Adipose tissue (tissue), 3 donors: ENCODE data around the gene MINDY1. TPM values are rescaled to one million over a fixed set of nuclear protein-coding genes. Genes with fewer than 3 reads are reported as not detected.

ENCODE experiments used
- H3K27ac ChIP-seq: one replicate; pipeline ENCODE4 v1.5.1; 2013; ENCODE audit warnings: low read depth, low read length
- WGBS, 3 donors: extraction: QIAGEN DNeasy Blood & Tissue Kit; methylation state at CpG; one replicate each; pipeline ENCODE4 v1.1.7; 2013; 5-methylcytosine and 5-hydroxymethylcytosine counted together
- polyA plus RNA-seq, 3 donors: library from polyadenylated mRNA; stranded (reverse); fragments of 200-250 nt; gene quantifications; one replicate each; pipeline ENCODE4 v1.2.3, GENCODE V29; 2013
- donor health status: healthy with polysubstance abuse.
- donor health status: Bipolar disorder and iron deficiency.
- donor health status: healthy.

MINDY1 gene
- polyA plus RNA-seq, 3 donors: 12.0 to 24.0 (median 13.9) TPM

- H3K27ac ChIP-seq: peak overlapping the region; percentile 29
- 8 to 20% (median 14%) methylated on average over 15 of the region's 15 CpGs for WGBS, 3 donors
Observed at GRCh38 chr1:150973258-150973835, 33.4 kb downstream of the MINDY1 start.

- H3K27ac ChIP-seq: no peak overlapping the region
- WGBS, 3 donors: 47 to 66% (median 48%) methylated on average over 4 of the region's 4 CpGs
Observed at GRCh38 chr1:150972417-150972940, 34.2 kb downstream of the MINDY1 start.

- peak overlapping the region; percentile 20 for H3K27ac ChIP-seq
- 63 to 76% (median 66%) methylated on average over 6 of the region's 6 CpGs for WGBS, 3 donors
Observed at GRCh38 chr1:150971583-150972416, 34.9 kb downstream of the MINDY1 start.

GRCh38 chr1:150970808-150971582, 35.7 kb downstream of the MINDY1 start:
- peak overlapping the region; percentile 20 for H3K27ac ChIP-seq
- WGBS, 3 donors: 24 to 50% (median 48%) methylated on average over 11 of the region's 11 CpGs

- whole genome bisulfite sequencing, 3 donors: 68 to 76% (median 69%) methylated on average over 3 of the region's 3 CpGs
- no peak overlapping the region for H3K27ac ChIP-seq
Observed at GRCh38 chr1:150969626-150970025, 37.1 kb downstream of the MINDY1 start.

GRCh38 chr1:150968491-150968890, 38.2 kb downstream of the MINDY1 start:
- no peak overlapping the region for H3K27ac ChIP-seq
- 87 to 93% (median 93%) methylated on average over 4 of the region's 4 CpGs for WGBS, 3 donors

- WGBS, 3 donors: 95 to 97% (median 96%) methylated on average over 13 of the region's 13 CpGs
- no peak overlapping the region for H3K27ac ChIP-seq
Observed at GRCh38 chr1:150967936-150968335, 38.8 kb downstream of the MINDY1 start.

- no peak overlapping the region for H3K27ac ChIP-seq
Observed at GRCh38 chr1:150966011-150966410, 40.7 kb downstream of the MINDY1 start.

GRCh38 chr1:150965605-150966004, 41.1 kb downstream of the MINDY1 start:
- H3K27ac ChIP-seq: no peak overlapping the region
- 86 to 92% (median 88%) methylated on average over 4 of the region's 4 CpGs for WGBS, 3 donors

More at GRCh38 chr1:150966011-150966410, 40.7 kb downstream of the MINDY1 start:
- WGBS, 3 donors: 67 to 74% (median 72%) methylated on average over 6 of the region's 6 CpGs

- no peak overlapping the region for H3K27ac ChIP-seq
- 72 to 87% (median 78%) methylated on average over 5 of the region's 5 CpGs for WGBS, 3 donors
Observed at GRCh38 chr1:150964164-150964489, 42.6 kb downstream of the MINDY1 start.

- H3K27ac ChIP-seq: no peak overlapping the region
Observed at GRCh38 chr1:150963321-150964163, 43.2 kb downstream of the MINDY1 start.

GRCh38 chr1:150961756-150962155, 44.9 kb downstream of the MINDY1 start:
- H3K27ac ChIP-seq: no peak overlapping the region
- WGBS, 3 donors: 60 to 67% (median 65%) methylated on average over 4 of the region's 4 CpGs

More at GRCh38 chr1:150963321-150964163, 43.2 kb downstream of the MINDY1 start:
- WGBS, 3 donors: 90 to 94% (median 92%) methylated on average over 10 of the region's 10 CpGs

GRCh38 chr1:150960646-150961045, 46.1 kb downstream of the MINDY1 start:
- no peak overlapping the region for H3K27ac ChIP-seq
- 97 to 98% (median 98%) methylated on average over 7 of the region's 7 CpGs for WGBS, 3 donors

GRCh38 chr1:150957666-150958065, 49.0 kb downstream of the MINDY1 start:
- 98 to 99% (median 98%) methylated on average over 11 of the region's 11 CpGs for WGBS, 3 donors
- H3K27ac ChIP-seq: no peak overlapping the region

GRCh38 chr1:150955280-150955679, 51.4 kb downstream of the MINDY1 start:
- H3K27ac ChIP-seq: no peak overlapping the region

GRCh38 chr1:150954708-150955107, 52.0 kb downstream of the MINDY1 start:
- 89 to 95% (median 94%) methylated on average over 3 of the region's 3 CpGs for WGBS, 3 donors
- no peak overlapping the region for H3K27ac ChIP-seq
